GM20000 (cell line): Measurements from ENCODE around the gene ZCRB1.

ENCODE experiments used
- DNase-seq: peaks from one replicate; pipeline ENCODE4 v3.0.0; 2012; ENCODE audit warnings: low spot score
- CTCF ChIP-seq: IDR thresholded peaks from 2 replicates; pipeline ENCODE4 v1.5.1; 2012; ENCODE audit warnings: mild to moderate bottlenecking, control low read depth; ENCODE audit errors: extremely low read depth, missing control alignments

The ZCRB1 gene

DNA sequence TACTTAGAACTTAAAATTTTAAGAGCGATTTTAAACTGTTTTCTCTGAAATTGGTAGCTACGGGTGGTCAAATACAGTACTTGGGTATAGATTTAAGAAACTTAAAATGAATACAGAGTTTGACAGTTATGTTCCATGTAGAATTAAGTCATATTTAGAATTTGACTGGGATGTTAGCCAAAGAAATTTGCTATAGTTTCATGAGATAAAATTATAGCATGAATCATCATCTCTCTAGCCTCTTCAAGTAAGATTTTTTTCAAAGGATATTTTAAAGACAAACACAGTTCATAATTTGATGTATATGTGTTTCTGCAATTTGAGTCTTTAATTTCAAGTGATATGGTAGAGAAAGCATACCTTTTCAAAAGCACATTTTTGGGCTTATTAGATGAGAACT is 41.0 kb downstream of the ZCRB1 start:
- no peak for DNase-seq
- no peak for TF ChIP-seq CTCF

GRCh38 chr12:42284157-42284556 is 41.7 kb downstream of the ZCRB1 start:
- DNase-seq: peak; percentile 45
- TF ChIP-seq CTCF: no peak

DNA sequence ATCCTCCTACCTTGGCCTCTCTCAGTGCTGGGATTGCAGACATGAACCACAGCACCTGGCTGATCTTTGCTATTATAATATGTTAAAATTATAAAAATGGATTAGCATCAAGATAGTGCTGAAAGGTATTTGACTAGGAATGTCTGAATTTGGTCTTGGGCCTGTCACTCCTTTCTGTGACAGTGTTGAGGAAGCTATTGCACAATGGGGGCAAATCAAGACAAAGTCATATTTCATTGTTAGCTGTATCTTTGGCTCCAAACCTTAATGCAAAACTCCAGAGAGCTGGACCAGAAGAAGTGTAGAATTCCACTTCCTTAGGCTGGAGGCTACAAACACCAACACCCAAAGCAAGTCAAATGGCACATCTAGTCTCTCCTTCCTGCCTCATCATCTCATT is 42.2 kb downstream of the ZCRB1 start:
- DNase-seq: no peak

GRCh38 chr12:42282294-42282693 is 43.6 kb downstream of the ZCRB1 start:
- TF ChIP-seq CTCF: no peak
- DNase-seq: no peak

More for the DNA sequence above, 42.2 kb downstream of the ZCRB1 start:
- TF ChIP-seq CTCF: no peak

DNA sequence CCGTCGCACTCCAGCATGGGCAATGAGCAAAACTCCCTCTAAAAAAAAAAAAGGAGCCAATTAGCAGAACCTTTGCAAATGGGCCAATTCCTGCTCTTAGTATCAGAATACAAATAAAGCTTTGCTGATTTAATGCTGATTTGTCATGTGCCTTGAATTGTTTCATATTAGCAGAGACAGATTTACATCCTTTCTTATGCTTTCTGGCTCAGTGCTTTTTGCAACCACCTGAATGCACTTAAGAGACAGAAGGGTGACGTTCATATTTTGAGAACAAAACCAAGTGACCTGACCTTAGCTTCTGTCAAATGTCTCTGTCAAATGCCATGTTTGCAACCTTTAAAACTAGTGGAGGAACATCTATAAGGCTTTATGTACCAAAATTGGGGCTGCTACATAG is 44.0 kb downstream of the ZCRB1 start:
- DNase-seq: no peak
- no peak for TF ChIP-seq CTCF

GRCh38 chr12:42281278-42281677 is 44.6 kb downstream of the ZCRB1 start:
- no peak for TF ChIP-seq CTCF
- no peak for DNase-seq

GRCh38 chr12:42278128-42278510 is 47.8 kb downstream of the ZCRB1 start:
- TF ChIP-seq CTCF: no peak
- DNase-seq: no peak
